Panc1 (cell line): ENCODE data around the gene MAD1L1. TPM values are rescaled to one million over a fixed set of nuclear protein-coding genes. Genes with fewer than 3 reads are reported as not detected.

Experiments
- ATAC-seq: fragments of 200-7000 bp; cut with Tn5 transposase; 2 replicates; pipeline ENCODE4 v1.9.1; 2020; ENCODE audit warnings: mild to moderate bottlenecking, moderate library complexity
- BruUV-seq: library from RNA; stranded (reverse); fragments of 400-500 nt; replicated peaks from 2 replicates; lab custom pipeline; 2021; lab: Mats Ljungman, UMichigan
- CTCF ChIA-PET: fragments of 300-600 bp; sonication (Branson Sonifier 250); formaldehyde crosslinking; loops from one replicate; lab custom pipeline; 2022; ENCODE audit warnings: antibody characterized with exemption; lab: Charles Lee
- POLR2A ChIA-PET: fragments of 300-600 bp; sonication (Branson Sonifier 250); formaldehyde crosslinking; loops from one replicate; lab custom pipeline; 2022; ENCODE audit warnings: antibody characterized with exemption; lab: Charles Lee
- DNase-seq: peaks from one replicate; pipeline ENCODE4 v3.0.0-alpha.2; 2010; ENCODE audit warnings: low read depth, low spot score
- H3K27ac ChIP-seq: 2 replicates; pipeline ENCODE4 v1.5.1; 2011; ENCODE audit warnings: mild to moderate bottlenecking, low read length, inconsistent platforms
- H3K27me3 ChIP-seq: fragments of 200-500 bp; sonication (Bioruptor generic); 2 replicates; pipeline ENCODE4 v1.6.0; 2014; ENCODE audit warnings: low read length, inconsistent platforms; ENCODE audit not compliant: control insufficient read depth, insufficient read depth
- H3K36me3 ChIP-seq: fragments of 200-500 bp; sonication (Bioruptor generic); 2 replicates; pipeline ENCODE4 v1.5.1; 2014; ENCODE audit warnings: inconsistent platforms, mild to moderate bottlenecking, low read length, moderate library complexity; ENCODE audit not compliant: control insufficient read depth, insufficient read depth
- H3K4me1 ChIP-seq: 2 replicates; pipeline ENCODE4 v1.5.1; 2011; ENCODE audit warnings: inconsistent platforms, mild to moderate bottlenecking, low read length, moderate library complexity; ENCODE audit not compliant: control insufficient read depth, insufficient read depth
- H3K4me3 ChIP-seq, 2 experiments: 2 replicates each; pipeline ENCODE4 v1.5.1; 2011 to 2012; ENCODE audit warnings: low read depth in 2 of 2, low read length in 2 of 2, mild to moderate bottlenecking in 2 of 2, inconsistent platforms in 1 of 2, moderate library complexity in 1 of 2
- H3K9me3 ChIP-seq: fragments of 200-500 bp; sonication (Bioruptor generic); 2 replicates; pipeline ENCODE4 v1.5.1; 2014; ENCODE audit warnings: low read depth, mild to moderate bottlenecking, inconsistent platforms, low read length, moderate library complexity; ENCODE audit not compliant: control insufficient read depth, insufficient read depth
- CTCF ChIP-seq: fragments of 450-650 bp; IDR thresholded peaks from 2 replicates; pipeline ENCODE4 v1.5.1; 2017; ENCODE audit warnings: mild to moderate bottlenecking
- POLR2AphosphoS5 ChIP-seq: IDR thresholded peaks from 2 replicates; pipeline ENCODE4 v1.6.1; 2012; ENCODE audit warnings: mild to moderate bottlenecking, low read depth, low read length, moderate library complexity
- REST ChIP-seq, 2 experiments: IDR thresholded peaks; 2 replicates each; pipeline ENCODE4 v1.6.1; 2011 to 2012; ENCODE audit warnings: low read depth in 2 of 2, control low read depth in 1 of 2, low read length in 1 of 2, mild to moderate bottlenecking in 1 of 2, moderate library complexity in 1 of 2; ENCODE audit not compliant: insufficient read depth in 1 of 2
- SIN3A ChIP-seq: IDR thresholded peaks from 2 replicates; pipeline ENCODE4 v1.6.1; 2012; ENCODE audit warnings: low read depth, mild to moderate bottlenecking, low read length, moderate library complexity, borderline replicate concordance; ENCODE audit not compliant: insufficient read depth
- TCF7L2 ChIP-seq: IDR thresholded peaks from 2 replicates; pipeline ENCODE4 v1.6.1; 2011; ENCODE audit warnings: mild to moderate bottlenecking, low read depth, low read length, inconsistent platforms
- in situ Hi-C: cut with HindIII; loops from 2 replicates; pipeline ENCODE4 v1.10.0; 2016; ENCODE audit warnings: low sequenced_read_pairs, low pct_unique_long_range_greater_than_20kb
- intact Hi-C: fragments of 100-400 bp; cut with micrococcal nuclease; formaldehyde crosslinking; loops from one replicate; pipeline ENCODE4 v1.10.0; 2022; ENCODE audit not compliant: unreplicated experiment
- total RNA-seq: library from RNA; stranded (reverse); gene quantifications from one replicate; pipeline ENCODE4 v1.2.1, GENCODE V29; 2021; ENCODE audit not compliant: unreplicated experiment

Gene MAD1L1
- total RNA-seq, 1 experiment from 2014 or later, result 70.8 TPM

GRCh38 chr7:2012044-2012900, 220.5 kb downstream of the MAD1L1 start:
- ChIA-PET POLR2A (no interaction called here), CTCF (no interaction called here)
- Histone ChIP-seq H3K4me3 (no peak overlapping the region), H3K4me1 (no peaks in the 10 kb centered on the region), H3K27ac (no peak overlapping the region), H3K27me3 (no peaks in the 10 kb centered on the region), H3K36me3 (no peaks in the 10 kb centered on the region), H3K9me3 (no peaks in the 10 kb centered on the region)
- intact Hi-C loops (no loop called here), in situ Hi-C loops (no loop called here)
- DNase-seq (no peak), ATAC-seq (no peak)
- no TSS peak for BruUV-seq
- no peak for TF ChIP-seq CTCF
- TF ChIP-seq POLR2AphosphoS5, result no peak
- TF ChIP-seq SIN3A, result no peak
- TF ChIP-seq REST (IDR thresholded peaks at IDR 0.05; ENCODE audit: insufficient read depth in 1 of 2, low read depth in 2 of 2, low read length in 1 of 2), result no peak
- no peak for TF ChIP-seq TCF7L2

GRCh38 chr7:2011266-2012043, 221.3 kb downstream of the MAD1L1 start:
- intact Hi-C loops, result no loop called here
- ATAC-seq (no peak), DNase-seq (no peak)
- no peak for TF ChIP-seq TCF7L2
- TF ChIP-seq POLR2AphosphoS5, result no peak
- no peak for TF ChIP-seq CTCF
- no peak for TF ChIP-seq REST (IDR thresholded peaks at IDR 0.05; ENCODE audit: insufficient read depth in 1 of 2, low read depth in 2 of 2, low read length in 1 of 2)
- TF ChIP-seq SIN3A, result no peak
- BruUV-seq, result no TSS peak
- POLR2A ChIA-PET, result no interaction called here
- CTCF ChIA-PET, result no interaction called here
- H3K27me3 ChIP-seq, result no peaks in the 10 kb centered on the region
- H3K36me3 ChIP-seq, result no peaks in the 10 kb centered on the region
- no peak overlapping the region for H3K4me3 ChIP-seq
- H3K4me1 ChIP-seq, result no peaks in the 10 kb centered on the region
- in situ Hi-C loops, result no loop called here
- no peaks in the 10 kb centered on the region for H3K9me3 ChIP-seq
- H3K27ac ChIP-seq, result no peak overlapping the region
